ENCODE results near the gene HLA-A.
A peak's percentile ranks its signal among the peaks of the same experiment; 100 is the strongest.
"Not testable (repeated sequence)": the region's sequence is repeated elsewhere in the genome, so short reads cannot be mapped to it uniquely, and the experiment has no call there.

Gene HLA-A

GRCh38 chr6:29942275-29943052, at the start of gene HLA-A:
Gene HLA-A, plus strand, starts transcription at chr6:29942532. Its CDS starts 22 bp downstream, at chr6:29942554.
- peak; percentile 89 for DNase-seq (ENCODE audit: low spot score)

- no peak for DNase-seq (ENCODE audit: low spot score)
Measured at GRCh38 chr6:29892696-29893095, 49.6 kb upstream of the HLA-A start.

- no peak for DNase-seq (ENCODE audit: low spot score)
Measured at GRCh38 chr6:29899281-29899680, 43.1 kb upstream of the HLA-A start.

GRCh38 chr6:29905286-29905685, 37.0 kb upstream of the HLA-A start:
- no peak for DNase-seq (ENCODE audit: low spot score)

- no peak for DNase-seq (ENCODE audit: low spot score)
Measured at GRCh38 chr6:29907637-29908340, 34.5 kb upstream of the HLA-A start.

- DNase-seq (ENCODE audit: low spot score), result no peak
Measured at GRCh38 chr6:29908341-29908662, 34.0 kb upstream of the HLA-A start.

GRCh38 chr6:29908710-29909109, 33.6 kb upstream of the HLA-A start:
- no peak for DNase-seq (ENCODE audit: low spot score)

GRCh38 chr6:29909985-29910384, 32.3 kb upstream of the HLA-A start:
- DNase-seq (ENCODE audit: low spot score), result no peak

- no peak for DNase-seq (ENCODE audit: low spot score)
Measured at GRCh38 chr6:29912840-29913239, 29.5 kb upstream of the HLA-A start.

- DNase-seq (ENCODE audit: low spot score), result no peak
Measured at GRCh38 chr6:29916741-29917140, 25.6 kb upstream of the HLA-A start.

GRCh38 chr6:29917857-29918256, 24.5 kb upstream of the HLA-A start:
- DNase-seq (ENCODE audit: low spot score), result no peak

GRCh38 chr6:29919506-29920445, 22.6 kb upstream of the HLA-A start:
- no peak for DNase-seq (ENCODE audit: low spot score)

GRCh38 chr6:29924287-29924686, 18.0 kb upstream of the HLA-A start:
- DNase-seq (ENCODE audit: low spot score), result no peak

GRCh38 chr6:29924731-29925130, 17.6 kb upstream of the HLA-A start:
- DNase-seq (ENCODE audit: low spot score), result peak; percentile 41

- DNase-seq (ENCODE audit: low spot score), result no peak
Measured at GRCh38 chr6:29925321-29925720, 17.0 kb upstream of the HLA-A start.

- DNase-seq (ENCODE audit: low spot score), result peak; percentile 25
Measured at GRCh38 chr6:29925727-29926412, 16.5 kb upstream of the HLA-A start.

- DNase-seq (ENCODE audit: low spot score), result peak; percentile 35
Measured at GRCh38 chr6:29926413-29927274, 15.7 kb upstream of the HLA-A start.

GRCh38 chr6:29927275-29927569, 15.1 kb upstream of the HLA-A start:
- DNase-seq (ENCODE audit: low spot score), result no peak

- no peak for DNase-seq (ENCODE audit: low spot score)
Measured at GRCh38 chr6:29927841-29928388, 14.4 kb upstream of the HLA-A start.

- not testable (repeated sequence) for DNase-seq (ENCODE audit: low spot score)
Measured at GRCh38 chr6:29930047-29930446, 12.3 kb upstream of the HLA-A start.

GRCh38 chr6:29933955-29934354, 8.4 kb upstream of the HLA-A start:
- no peak for DNase-seq (ENCODE audit: low spot score)
